ENCODE results near the gene SPRY1.
A peak's percentile ranks its signal among the peaks of the same experiment; 100 is the strongest.

The SPRY1 gene

GRCh38 chr4:123359449-123360315, 36.9 kb upstream of the SPRY1 start:
- TF ChIP-seq CTCF (IDR thresholded peaks at IDR 0.05; ENCODE audit: low read depth, low read length, missing control alignments): no peak
- no peak overlapping the region for H3K4me3 ChIP-seq (ENCODE audit: low read depth, low read length)
- no peak for DNase-seq (ENCODE audit: low read depth)

GRCh38 chr4:123361195-123361861, 35.3 kb upstream of the SPRY1 start:
- H3K4me3 ChIP-seq (ENCODE audit: low read depth, low read length): no peak overlapping the region
- DNase-seq (ENCODE audit: low read depth): no peak
- no peak for TF ChIP-seq CTCF (IDR thresholded peaks at IDR 0.05; ENCODE audit: low read depth, low read length, missing control alignments)

- no peak for TF ChIP-seq CTCF (IDR thresholded peaks at IDR 0.05; ENCODE audit: low read depth, low read length, missing control alignments)
- DNase-seq (ENCODE audit: low read depth): no peak
- no peak overlapping the region for H3K4me3 ChIP-seq (ENCODE audit: low read depth, low read length)
These were observed 34.5 kb upstream of the SPRY1 start for GRCh38 chr4:123362103-123362502.

- TF ChIP-seq CTCF (IDR thresholded peaks at IDR 0.05; ENCODE audit: low read depth, low read length, missing control alignments): no peak
- peak; percentile 47 for DNase-seq (ENCODE audit: low read depth)
- H3K4me3 ChIP-seq (ENCODE audit: low read depth, low read length): no peak overlapping the region
These were observed 32.9 kb upstream of the SPRY1 start for GRCh38 chr4:123363729-123364128.

- DNase-seq (ENCODE audit: low read depth): no peak
- no peak for TF ChIP-seq CTCF (IDR thresholded peaks at IDR 0.05; ENCODE audit: low read depth, low read length, missing control alignments)
- H3K4me3 ChIP-seq (ENCODE audit: low read depth, low read length): no peak overlapping the region
These were observed 31.7 kb upstream of the SPRY1 start for GRCh38 chr4:123364906-123365305.

- TF ChIP-seq CTCF (IDR thresholded peaks at IDR 0.05; ENCODE audit: low read depth, low read length, missing control alignments): no peak
- no peak for DNase-seq (ENCODE audit: low read depth)
- H3K4me3 ChIP-seq (ENCODE audit: low read depth, low read length): no peak overlapping the region
These were observed 31.2 kb upstream of the SPRY1 start for GRCh38 chr4:123365412-123365811.

Data from GM12864 (cell line).